ENCODE results near the gene NRAS.
"Not testable (repeated sequence)": the region's sequence is repeated elsewhere in the genome, so short reads cannot be mapped to it uniquely, and the experiment has no call there.

Gene NRAS

GRCh38 chr1:114716304-114717170, at the start of gene NRAS:
Gene NRAS (minus strand): TSS chr1:114716771. CDS start chr1:114716160, 611 bp downstream.
- peak; percentile 30 to 96 (median 86) for DNase-seq

GRCh38 chr1:114764689-114765088, 48.1 kb upstream of the NRAS start:
- no peak for DNase-seq

GRCh38 chr1:114758256-114758832, 41.8 kb upstream of the NRAS start:
- no peak for DNase-seq

- DNase-seq: peak; percentile 57 to 97 (median 92)
Observed at GRCh38 chr1:114757455-114758255, 41.1 kb upstream of the NRAS start, which contains the start of gene CSDE1. Gene CSDE1 (minus strand): TSS chr1:114757984. CDS start chr1:114739890, 18,094 bp downstream.

GRCh38 chr1:114756949-114757454, 40.4 kb upstream of the NRAS start:
- DNase-seq: peak in 3 of 56 donors; percentile 6 to 44 (median 38)

- DNase-seq: no peak
Observed at GRCh38 chr1:114756009-114756892, 39.7 kb upstream of the NRAS start.

- no peak for DNase-seq
Observed at GRCh38 chr1:114755006-114755931, 38.7 kb upstream of the NRAS start.

GRCh38 chr1:114753702-114754101, 37.1 kb upstream of the NRAS start:
- DNase-seq: not testable (repeated sequence)

- no peak for DNase-seq
Observed at GRCh38 chr1:114753143-114753542, 36.6 kb upstream of the NRAS start.

- no peak for DNase-seq
Observed at GRCh38 chr1:114750780-114751179, 34.2 kb upstream of the NRAS start.

GRCh38 chr1:114749835-114750234, 33.3 kb upstream of the NRAS start:
- DNase-seq: no peak

GRCh38 chr1:114746450-114747121, 30.0 kb upstream of the NRAS start:
- DNase-seq: peak in 2 of 56 donors; percentile 3 to 5

- DNase-seq: no peak
Observed at GRCh38 chr1:114745291-114745690, 28.7 kb upstream of the NRAS start.

GRCh38 chr1:114741963-114742746, 25.6 kb upstream of the NRAS start:
- no peak for DNase-seq

- DNase-seq: no peak
Observed at GRCh38 chr1:114740331-114740730, 23.8 kb upstream of the NRAS start.

GRCh38 chr1:114737314-114737849, 20.8 kb upstream of the NRAS start:
- DNase-seq: no peak

- DNase-seq: no peak
Observed at GRCh38 chr1:114735479-114735878, 18.9 kb upstream of the NRAS start.

GRCh38 chr1:114729782-114730181, 13.2 kb upstream of the NRAS start:
- DNase-seq: peak in 3 of 56 donors; percentile 2 to 5 (median 4)
